Ishikawa (cell line): ENCODE results near the gene AGAP1.

ENCODE experiments used
- EP300 ChIP-seq: IDR thresholded peaks from 2 replicates; pipeline ENCODE4 v1.6.1; 2012; ENCODE audit warnings: borderline replicate concordance
- YY1 ChIP-seq: IDR thresholded peaks from 2 replicates; pipeline ENCODE4 v1.6.1; 2012; ENCODE audit warnings: low read depth
- TF ChIP-seq, protein P1 (sequence below): IDR thresholded peaks from 2 replicates; pipeline ENCODE4 v1.6.1; 2012

DNA sequence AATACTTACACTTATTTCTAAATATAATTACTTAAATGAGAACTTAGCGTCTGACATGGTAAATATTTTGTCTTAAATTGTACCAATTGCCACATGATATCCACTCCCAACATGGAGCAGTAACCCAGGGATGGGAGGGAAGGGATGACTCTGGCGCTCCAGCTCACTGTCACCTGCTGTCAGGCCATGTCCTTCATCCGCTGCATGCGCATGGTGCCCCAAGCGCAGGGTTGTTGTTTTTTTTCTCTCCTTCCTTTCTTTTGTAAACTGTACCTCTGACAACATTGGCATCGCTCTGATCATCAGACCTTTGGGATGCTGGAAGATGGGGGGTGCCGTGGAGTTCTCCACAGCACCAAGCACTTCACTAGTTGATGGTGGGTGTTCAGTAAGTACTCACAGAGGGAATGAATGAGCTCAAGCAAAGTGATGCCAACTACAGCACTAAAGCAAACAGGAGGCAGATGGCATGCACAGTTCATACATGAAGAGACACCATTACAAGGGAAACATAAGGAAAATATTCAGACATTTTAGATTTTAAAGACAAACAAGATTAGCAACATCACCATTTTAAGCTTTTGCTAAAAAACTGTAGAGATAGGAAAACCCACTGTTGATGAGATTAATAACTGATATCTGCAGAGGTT is 426.5 kb downstream of the AGAP1 start:
- TF ChIP-seq, protein P1, sequence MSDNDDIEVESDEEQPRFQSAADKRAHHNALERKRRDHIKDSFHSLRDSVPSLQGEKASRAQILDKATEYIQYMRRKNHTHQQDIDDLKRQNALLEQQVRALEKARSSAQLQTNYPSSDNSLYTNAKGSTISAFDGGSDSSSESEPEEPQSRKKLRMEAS, result no peak
- TF ChIP-seq EP300 (no peak), YY1 (no peak)
